GM12874 (cell line): ENCODE measurements around the gene WWTR1.

Experiments
- TF ChIP-seq, protein P1 (sequence below): IDR thresholded peaks from 2 replicates; pipeline ENCODE4 v1.5.1; 2011; ENCODE audit warnings: low read depth, mild to moderate bottlenecking, control low read depth, low read length, moderate library complexity; ENCODE audit not compliant: insufficient read depth

WWTR1 gene

DNA sequence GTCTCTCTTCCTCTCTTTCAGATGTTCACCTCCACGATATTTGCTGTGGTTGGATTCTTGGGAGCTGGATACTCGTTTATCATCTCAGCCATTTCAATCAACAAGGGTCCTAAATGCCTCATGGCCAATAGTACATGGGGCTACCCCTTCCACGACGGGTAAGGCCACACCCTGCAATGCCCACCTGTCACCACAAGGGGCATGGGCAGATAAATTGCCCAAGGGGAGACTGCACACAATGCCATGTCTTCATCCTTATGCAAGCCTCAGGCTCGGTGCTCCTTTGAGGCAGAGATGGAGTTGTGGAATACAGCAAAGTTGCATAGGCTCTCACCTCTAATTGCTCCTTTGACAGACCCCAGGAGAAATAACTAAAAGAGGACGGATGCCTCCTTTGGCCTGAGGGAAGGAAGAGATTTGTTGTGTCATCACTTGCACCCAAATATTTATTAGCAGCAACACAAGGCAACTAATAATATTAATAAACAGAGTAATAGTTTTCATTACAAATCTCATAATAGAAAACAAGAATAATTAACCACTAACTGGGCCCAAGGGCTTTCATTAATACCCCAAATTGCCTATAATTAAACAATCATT, 170.1 kb downstream of the WWTR1 start:
- TF ChIP-seq, protein P1, sequence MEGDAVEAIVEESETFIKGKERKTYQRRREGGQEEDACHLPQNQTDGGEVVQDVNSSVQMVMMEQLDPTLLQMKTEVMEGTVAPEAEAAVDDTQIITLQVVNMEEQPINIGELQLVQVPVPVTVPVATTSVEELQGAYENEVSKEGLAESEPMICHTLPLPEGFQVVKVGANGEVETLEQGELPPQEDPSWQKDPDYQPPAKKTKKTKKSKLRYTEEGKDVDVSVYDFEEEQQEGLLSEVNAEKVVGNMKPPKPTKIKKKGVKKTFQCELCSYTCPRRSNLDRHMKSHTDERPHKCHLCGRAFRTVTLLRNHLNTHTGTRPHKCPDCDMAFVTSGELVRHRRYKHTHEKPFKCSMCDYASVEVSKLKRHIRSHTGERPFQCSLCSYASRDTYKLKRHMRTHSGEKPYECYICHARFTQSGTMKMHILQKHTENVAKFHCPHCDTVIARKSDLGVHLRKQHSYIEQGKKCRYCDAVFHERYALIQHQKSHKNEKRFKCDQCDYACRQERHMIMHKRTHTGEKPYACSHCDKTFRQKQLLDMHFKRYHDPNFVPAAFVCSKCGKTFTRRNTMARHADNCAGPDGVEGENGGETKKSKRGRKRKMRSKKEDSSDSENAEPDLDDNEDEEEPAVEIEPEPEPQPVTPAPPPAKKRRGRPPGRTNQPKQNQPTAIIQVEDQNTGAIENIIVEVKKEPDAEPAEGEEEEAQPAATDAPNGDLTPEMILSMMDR = peak; percentile 86

DNA sequence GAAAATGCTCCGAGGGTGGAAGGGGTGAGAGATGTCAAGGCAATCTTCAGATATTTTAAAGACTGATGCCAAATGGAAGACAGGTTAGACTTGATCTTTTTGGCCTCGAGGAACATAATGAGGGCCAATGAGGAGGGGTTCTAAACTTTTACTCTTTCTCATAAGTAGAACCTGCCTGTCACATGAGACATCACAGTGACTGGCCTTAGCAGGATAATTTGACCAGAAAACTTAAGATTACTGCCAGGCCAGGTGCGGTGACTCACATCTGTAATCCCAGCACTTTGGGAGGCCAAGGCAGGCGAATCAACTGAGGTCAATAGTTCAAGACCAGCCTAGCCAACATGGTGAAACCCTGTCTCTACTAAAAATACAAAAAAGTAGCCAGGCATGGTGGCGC, 171.1 kb downstream of the WWTR1 start:
- TF ChIP-seq, protein P1 = no peak

DNA sequence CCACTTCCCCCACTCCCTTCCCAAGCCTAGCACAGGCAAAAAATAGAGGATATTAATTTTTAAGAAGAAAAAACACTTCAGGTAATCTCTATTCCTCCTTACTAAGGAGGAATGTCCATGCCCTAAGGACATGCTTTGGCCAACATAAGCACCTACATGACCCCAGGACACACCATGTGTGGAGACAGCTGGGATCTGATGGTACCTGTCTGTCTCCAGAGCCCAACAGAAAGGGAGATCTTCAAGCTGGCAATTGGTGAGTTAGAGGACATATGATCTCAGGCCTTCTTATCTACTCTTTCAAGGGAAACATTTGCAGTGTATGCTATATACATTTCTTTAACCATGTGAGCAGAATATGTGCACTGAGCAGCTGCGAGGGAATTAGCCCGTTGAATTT, 176.3 kb downstream of the WWTR1 start:
- TF ChIP-seq, protein P1 = no peak

DNA sequence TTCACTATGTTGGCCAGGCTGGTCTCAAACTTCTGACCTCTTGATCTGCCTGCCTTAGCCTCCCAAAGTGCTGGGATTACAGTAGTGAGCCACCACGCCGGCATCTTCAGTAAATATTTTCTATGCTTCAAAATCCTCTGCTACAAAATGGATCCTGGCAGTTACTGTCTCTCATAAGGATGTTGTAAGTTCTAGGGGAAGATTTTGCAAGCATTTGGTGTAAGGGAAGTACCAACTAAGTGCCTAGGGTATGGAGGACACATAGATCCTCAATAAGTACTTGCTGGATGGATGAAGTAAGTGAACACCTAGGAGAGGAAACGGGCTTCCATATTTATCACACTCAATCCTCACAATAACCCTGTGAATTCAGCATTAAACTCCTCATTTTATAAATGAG, 176.8 kb downstream of the WWTR1 start:
- TF ChIP-seq, protein P1 = no peak

DNA sequence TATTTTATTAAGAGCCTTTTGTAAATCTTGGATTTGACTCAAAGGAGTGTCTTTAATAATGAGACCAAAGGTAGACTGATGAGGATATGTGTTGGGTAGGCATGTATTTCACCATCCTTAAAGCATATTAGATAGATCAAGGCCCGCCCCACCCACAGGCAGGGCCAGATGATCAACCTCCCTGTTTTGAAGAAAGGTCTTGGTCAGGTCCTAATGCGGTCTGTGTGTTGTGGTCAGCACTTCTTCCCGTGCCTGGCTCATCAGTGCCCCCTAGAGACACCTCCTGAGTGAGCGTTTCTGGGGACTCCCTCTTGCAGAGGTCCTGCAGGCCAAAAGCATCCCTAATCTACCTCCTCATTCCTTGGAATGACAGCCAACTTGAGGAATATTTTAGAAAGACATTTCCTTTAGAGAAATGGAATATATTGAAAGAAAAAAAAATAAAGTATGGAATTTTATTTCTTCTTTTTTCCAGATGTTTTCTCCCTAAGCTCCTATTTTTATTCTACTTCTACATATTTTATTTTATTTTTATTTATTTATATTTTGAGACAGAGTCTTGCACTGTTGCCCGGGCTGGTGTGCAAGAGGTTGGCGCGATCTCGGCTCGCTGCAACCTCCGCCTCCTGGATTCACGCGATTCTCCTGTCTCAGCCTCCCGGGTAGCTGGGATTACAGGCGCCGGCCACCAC, 177.4 kb downstream of the WWTR1 start:
- TF ChIP-seq, protein P1 = peak; percentile 92

DNA sequence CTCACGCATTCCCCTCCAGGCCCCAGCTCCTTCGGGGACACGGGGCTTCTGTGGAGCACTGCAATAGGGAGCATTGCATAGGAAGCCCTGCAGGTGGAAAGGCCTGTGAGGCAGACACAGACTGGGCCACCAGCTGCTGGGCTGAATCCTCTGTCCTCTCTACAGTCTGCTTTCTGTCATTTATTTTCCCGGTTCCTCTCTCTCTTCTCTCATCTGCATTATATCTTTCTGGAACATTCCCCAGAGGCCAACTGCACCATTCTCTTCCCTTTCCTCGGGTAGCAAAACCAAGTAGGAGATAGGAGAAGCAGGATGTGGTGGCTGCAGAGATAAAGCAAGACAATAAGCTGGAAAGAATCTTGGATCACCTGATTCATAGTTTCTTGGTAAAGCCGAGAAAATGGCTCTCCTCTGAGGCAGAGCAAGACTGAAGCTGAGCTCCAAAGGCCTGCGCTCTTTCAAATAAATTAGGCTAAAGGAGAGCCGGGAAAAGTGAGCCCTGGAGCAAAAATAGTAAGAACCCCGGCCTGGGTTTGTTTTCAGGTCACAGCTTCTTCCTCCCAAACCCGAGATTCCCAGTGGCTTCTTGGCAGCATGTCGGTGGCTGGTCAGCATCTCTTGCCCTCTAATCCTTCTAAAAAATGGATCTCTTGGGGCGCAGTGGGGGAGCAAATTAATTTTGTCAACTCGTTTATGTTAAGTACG, 178.1 kb downstream of the WWTR1 start:
- TF ChIP-seq, protein P1 = no peak

DNA sequence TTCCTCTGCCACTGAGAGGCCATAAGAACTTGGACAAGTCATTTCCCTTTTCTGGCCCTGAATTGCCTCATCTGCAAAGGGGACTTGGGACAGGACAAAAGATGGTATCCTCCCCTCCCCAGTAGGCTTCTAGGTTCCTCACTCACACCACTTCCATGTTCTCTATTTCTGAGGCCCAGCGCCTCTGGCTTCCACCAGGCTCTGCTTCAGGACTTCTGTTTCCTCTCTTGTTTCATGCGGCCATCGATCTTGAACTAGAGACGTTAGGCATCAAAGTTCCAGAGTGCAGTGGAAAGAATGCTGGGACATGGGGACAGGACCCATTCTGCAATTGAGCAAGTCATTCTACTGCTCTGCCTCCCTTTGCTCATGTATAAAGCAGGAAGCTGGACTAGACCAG, 181.6 kb downstream of the WWTR1 start:
- TF ChIP-seq, protein P1 = no peak
